GM12878 (cell line): ENCODE measurements around the gene TFRC. TPM values are rescaled to one million over a fixed set of nuclear protein-coding genes. Genes with fewer than 3 reads are reported as not detected.
A peak's percentile ranks its signal among the peaks of the same experiment; 100 is the strongest.

Experiments
- ATAC-seq: fragments of 200-7000 bp; cut with Tn5 transposase; 3 replicates; pipeline ENCODE4 v1.9.1; 2020; ENCODE audit warnings: mild to moderate bottlenecking, moderate library complexity
- BruUV-seq: library from RNA; stranded (reverse); fragments of 400-500 nt; replicated peaks from 2 replicates; lab custom pipeline; 2021; lab: Mats Ljungman, UMichigan
- CTCF ChIA-PET: fragments of 300-600 bp; sonication (Branson Sonifier 250); formaldehyde crosslinking; extraction: SDS; loops from one replicate; lab custom pipeline; 2021; ENCODE audit warnings: inconsistent platforms; lab: Yijun Ruan, JAX
- POLR2A ChIA-PET: fragments of 350-600 bp; formaldehyde crosslinking; extraction: SDS; loops from one replicate; lab custom pipeline; 2021; ENCODE audit warnings: inconsistent platforms; lab: Charles Lee
- RAD21 ChIA-PET: fragments of 300-600 bp; sonication (Branson Sonifier 250); formaldehyde crosslinking; loops from one replicate; lab custom pipeline; 2023; ENCODE audit warnings: antibody characterized with exemption; ENCODE audit not compliant: unreplicated experiment; lab: Charles Lee
- SMC1A ChIA-PET: fragments of 300-600 bp; sonication (Branson Sonifier 250); formaldehyde crosslinking; loops from one replicate; lab custom pipeline; 2023; ENCODE audit not compliant: unreplicated experiment, uncharacterized antibody; lab: Charles Lee
- DNase-seq: peaks from one replicate; pipeline ENCODE4 v3.0.0-alpha.2; 2011; ENCODE audit warnings: low read depth, low spot score
- FAIRE-seq: peaks from 3 replicates; lab custom pipeline; 2011; peaks lifted over from hg19 to GRCh38; lab: Jason Lieb, UNC
- H2AFZ ChIP-seq: 2 replicates; pipeline ENCODE4 v1.6.0; 2011; ENCODE audit warnings: low read depth, low read length, control low read depth; ENCODE audit not compliant: control insufficient read depth
- H3K27ac ChIP-seq: 2 replicates; pipeline ENCODE4 v1.5.1; 2011; ENCODE audit warnings: control low read depth; ENCODE audit not compliant: control insufficient read depth, insufficient read depth
- H3K27me3 ChIP-seq, 2 experiments: replicated peaks in 1 of 2; 2 replicates each; pipeline versions ENCODE4 v1.6.0 to v1.6.1; 2011; ENCODE audit warnings: low read length in 1 of 2; ENCODE audit not compliant: control insufficient read depth in 2 of 2, insufficient read depth in 2 of 2
- H3K36me3 ChIP-seq, 2 experiments: 2 replicates each; pipeline ENCODE4 v1.5.1; 2011; ENCODE audit warnings: low read length in 1 of 2; ENCODE audit not compliant: control insufficient read depth in 2 of 2, insufficient read depth in 2 of 2
- H3K4me1 ChIP-seq: 2 replicates; pipeline ENCODE4 v1.6.1; 2011; ENCODE audit warnings: mild to moderate bottlenecking, low read length, moderate library complexity, mixed read lengths; ENCODE audit not compliant: control insufficient read depth, insufficient read depth
- H3K4me2 ChIP-seq: 2 replicates; pipeline ENCODE4 v1.6.0; 2011; ENCODE audit warnings: control low read depth; ENCODE audit not compliant: control insufficient read depth, insufficient read depth
- H3K4me3 ChIP-seq: fragments of 200-600 bp; sonication (generic); 2 replicates; pipeline ENCODE4 v1.5.1; 2016
- H3K79me2 ChIP-seq: 2 replicates; pipeline ENCODE4 v1.6.0; 2011; ENCODE audit warnings: low read length; ENCODE audit not compliant: control insufficient read depth, insufficient read depth
- H3K9ac ChIP-seq: 2 replicates; pipeline ENCODE4 v1.8.0; 2011; ENCODE audit warnings: low read length, control low read depth, mixed read lengths; ENCODE audit not compliant: control insufficient read depth, insufficient read depth
- H3K9me3 ChIP-seq: replicated peaks from 3 replicates; pipeline ENCODE4 v1.5.1; 2011; ENCODE audit warnings: mild to moderate bottlenecking, low read length; ENCODE audit not compliant: control insufficient read depth, insufficient read depth
- H4K20me1 ChIP-seq: 2 replicates; pipeline ENCODE4 v1.6.0; 2011; ENCODE audit not compliant: control insufficient read depth, insufficient read depth
- ASH2L ChIP-seq: fragments of 300-600, 200-600 bp; sonication (generic); IDR thresholded peaks from 2 replicates; pipeline ENCODE4 v1.6.1; 2017; ENCODE audit warnings: low read depth, mild to moderate bottlenecking, borderline replicate concordance
- BACH1 ChIP-seq: fragments of 450-650 bp; IDR thresholded peaks from 2 replicates; pipeline ENCODE4 v1.6.1; 2017; ENCODE audit warnings: mild to moderate bottlenecking, borderline replicate concordance
- EED ChIP-seq: sonication (generic); IDR thresholded peaks from 2 replicates; pipeline ENCODE4 v1.6.1; 2016; ENCODE audit warnings: antibody characterized with exemption, low read depth
- FOXK2 ChIP-seq: fragments of 450-650 bp; IDR thresholded peaks from 2 replicates; pipeline ENCODE4 v1.6.1; 2017; ENCODE audit warnings: mild to moderate bottlenecking, moderate library complexity
- HDGF ChIP-seq: fragments of 450-650 bp; IDR thresholded peaks from 2 replicates; pipeline ENCODE4 v1.6.1; 2016; ENCODE audit warnings: antibody characterized with exemption
- JUNB ChIP-seq: IDR thresholded peaks from 2 replicates; pipeline ENCODE4 v1.6.1; 2016; ENCODE audit warnings: antibody characterized with exemption, mild to moderate bottlenecking
- NR2F1 ChIP-seq: fragments of 450-650 bp; conservative IDR thresholded peaks from 2 replicates; pipeline ENCODE4 v1.6.1; 2017; ENCODE audit warnings: mild to moderate bottlenecking
- PAX5 ChIP-seq: IDR thresholded peaks from 2 replicates; pipeline ENCODE4 v1.6.1; 2011; ENCODE audit warnings: low read depth, low read length, borderline replicate concordance
- TCF7 ChIP-seq: IDR thresholded peaks from 2 replicates; pipeline ENCODE4 v1.6.1; 2014; ENCODE audit warnings: antibody characterized with exemption, borderline replicate concordance
- WGBS: methylation state at CpG from one replicate; pipeline ENCODE4 v1.1.6; 2016; ENCODE audit warnings: low lambda C conversion rate; ENCODE audit not compliant: insufficient replicate concordance, insufficient coverage; ENCODE audit errors: missing lambda C conversion rate; 5-methylcytosine and 5-hydroxymethylcytosine counted together
- in situ Hi-C: fragments of 300-500 bp; cut with MboI; formaldehyde crosslinking; loops from 9 replicates; pipeline ENCODE4 v1.14.3; 2018; ENCODE audit warnings: mixed read lengths
- intact Hi-C: fragments of 100-400 bp; cut with micrococcal nuclease; formaldehyde crosslinking; loops from one replicate; pipeline ENCODE4 v1.14.2; 2022; ENCODE audit not compliant: unreplicated experiment
- polyA plus RNA-seq, 11 experiments: library from polyadenylated mRNA; depleted of rRNA in 4 of 11; unstranded in 6 of 11; stranded (reverse) in 5 of 11; fragments of >200 nt; fragmentation: Nextera tagmentation in 4 of 11; fragmentation: Illumina TruSeq in 1 of 11; extraction: Ambion mirVana in 4 of 11; extraction: Trizol in 1 of 11; gene quantifications; 1 replicate in 1 of 11; 2 replicates in 10 of 11; pipeline versions ENCODE4 v1.2.1 to v1.2.3, GENCODE V29; 2011 to 2016; ENCODE audit warnings: inconsistent platforms in 2 of 11, missing spikeins in 2 of 11, low read depth in 1 of 11
- total RNA-seq, 4 experiments: library from RNA; depleted of rRNA in 3 of 4; stranded (reverse); fragments of >200 nt in 3 of 4; fragmentation: Illumina TruSeq in 1 of 4; extraction: Trizol in 1 of 4; gene quantifications; 2 replicates each; pipeline versions ENCODE4 v1.2.1 to v1.2.3, GENCODE V29; 2013 to 2021
- TF ChIP-seq, protein P1 (sequence below): fragments of 450-650 bp; IDR thresholded peaks from 2 replicates; pipeline ENCODE4 v1.6.1; 2018; ENCODE audit warnings: mild to moderate bottlenecking, low read depth, moderate library complexity; ENCODE audit not compliant: partially characterized antibody
- TF ChIP-seq, protein P2 (sequence below): IDR thresholded peaks from 2 replicates; pipeline ENCODE4 v1.6.1; 2012; ENCODE audit warnings: low read depth, low read length, improper control_type of control experiment

TFRC gene
- total and polyA plus RNA-seq, 10 of the 15 experiments (the other 5 are each of a cell fraction or from before 2014, with no cell fraction given), result 123 to 526 (median 316) TPM

DNA sequence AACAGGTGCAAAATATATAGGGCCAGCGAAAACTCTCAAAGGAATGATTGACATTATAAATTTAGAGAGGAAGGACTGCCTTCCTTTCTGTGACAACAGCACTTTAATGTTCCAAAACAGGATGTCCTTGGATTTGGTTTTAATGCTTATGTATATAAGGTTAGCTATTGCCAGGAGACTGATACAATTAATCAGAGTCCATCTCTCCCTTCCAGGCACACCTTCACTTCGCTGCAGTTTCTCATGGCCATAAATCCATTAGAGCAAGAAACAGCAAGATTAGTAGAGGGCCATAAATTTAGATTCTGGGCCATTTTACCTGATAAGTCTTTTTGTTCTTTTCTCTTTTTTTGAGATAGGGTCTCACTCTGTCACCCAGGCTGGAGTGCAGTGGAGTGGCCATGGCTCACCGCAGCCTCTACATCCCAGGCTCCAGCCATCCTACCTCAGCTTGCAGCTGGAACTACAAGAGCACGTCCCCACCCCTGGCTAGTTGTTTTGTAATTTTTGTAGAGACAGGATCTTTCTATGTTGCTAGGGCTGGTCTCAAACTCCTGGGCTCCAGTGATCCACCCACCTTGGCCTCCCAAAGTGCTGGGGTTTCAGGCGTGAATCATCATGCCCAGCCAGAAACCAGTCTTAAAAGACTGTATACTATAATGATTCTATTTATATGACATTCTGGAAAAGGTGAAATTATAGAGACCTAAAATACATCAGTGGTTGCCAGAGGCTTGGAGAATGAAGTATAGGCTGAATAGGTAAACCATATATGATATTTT, 15.7 kb upstream of the TFRC start:
- 73% methylated on average over 5 of the region's 5 CpGs for WGBS
- intact Hi-C loops, result no loop called here
- H3K79me2 ChIP-seq, result no peaks in the 10 kb centered on the region; the same call in 1 of the 2 replicates
- in situ Hi-C loops, result no loop called here
- RAD21 ChIA-PET, result interaction anchor here (1.0 to 6.3 kb wide), 17 partner anchors 10 to 95 kb away, joined by 3 to 77 read pairs (median 14); no protein-coding TSS in a partner anchor
- no peaks in the 10 kb centered on the region for H4K20me1 ChIP-seq
- peaks cover 3% of the 10 kb centered on the region for H3K9me3 ChIP-seq
- H3K4me2 ChIP-seq, result peak overlapping the region; percentile 97
- FAIRE-seq, result no peak
- H3K9ac ChIP-seq, result peak overlapping the region; percentile 74
- H2AFZ ChIP-seq, result no peak overlapping the region
- POLR2A ChIA-PET, result interaction anchor here (0.9 to 8.4 kb wide), 14 partner anchors 8 to 94 kb away, joined by 3 to 85 read pairs (median 10); partner anchors contain the start of gene TFRC
- BruUV-seq, result no TSS peak
- H3K27me3 ChIP-seq, result no peaks in the 10 kb centered on the region
- CTCF ChIA-PET, result interaction anchor here (0.6 to 5.5 kb wide), 6 partner anchors 16 to 83 kb away, joined by 3 to 35 read pairs (median 22); no protein-coding TSS in a partner anchor
- peak overlapping the region; percentile 90 for H3K27ac ChIP-seq
- peak overlapping the region; percentile 19; the same call in 1 of the 2 replicates for H3K4me3 ChIP-seq
- peaks cover 29% of the 10 kb centered on the region for H3K4me1 ChIP-seq
- no peak for ATAC-seq
- DNase-seq, result no peak
- SMC1A ChIA-PET, result interaction anchor here (1.2 to 7.1 kb wide), 13 partner anchors 11 to 94 kb away, joined by 3 to 99 read pairs (median 17); no protein-coding TSS in a partner anchor
- no peak for TF ChIP-seq PAX5
- H3K36me3 ChIP-seq, result no peaks in the 10 kb centered on the region

DNA sequence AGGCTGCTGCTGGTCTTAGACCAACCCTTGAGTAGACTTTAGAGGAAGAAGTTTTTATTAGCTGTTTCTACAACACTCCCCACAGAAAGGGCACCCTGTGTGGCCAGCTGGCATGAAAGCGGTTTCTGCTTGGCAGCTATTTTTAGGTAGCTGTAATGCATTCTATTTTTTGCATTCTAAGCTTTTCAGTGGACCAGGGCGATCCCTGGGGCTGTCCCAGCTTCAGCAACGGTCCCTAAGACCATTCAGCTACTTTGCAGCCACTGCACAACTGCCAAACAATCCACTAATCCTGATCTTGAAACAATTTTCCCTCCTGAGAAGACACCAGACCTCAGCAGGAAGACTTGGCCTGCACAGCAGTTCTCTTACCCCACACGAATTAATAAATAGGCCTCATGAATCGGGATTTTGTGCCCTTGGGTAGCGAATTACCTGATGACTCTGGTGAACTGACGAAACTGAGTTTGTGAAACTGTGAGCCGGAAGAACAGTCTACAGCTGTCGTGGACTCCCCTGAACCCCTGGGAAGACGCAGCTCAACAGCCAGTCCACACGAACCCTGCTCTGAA, 14.6 kb upstream of the TFRC start:
- Histone ChIP-seq H3K36me3 (no peaks in the 10 kb centered on the region), H3K4me3 (peak overlapping the region; percentile 19; the same call in 1 of the 2 replicates), H3K27me3 (no peaks in the 10 kb centered on the region), H3K9me3 (no peaks in the 10 kb centered on the region), H3K4me2 (peak overlapping the region; percentile 97), H4K20me1 (no peaks in the 10 kb centered on the region), H3K9ac (peak overlapping the region; percentile 74), H3K27ac (peak overlapping the region; percentile 90), H3K4me1 (peaks cover 29% of the 10 kb centered on the region), H2AFZ (peak overlapping the region; percentile 92), H3K79me2 (no peaks in the 10 kb centered on the region; the same call in 1 of the 2 replicates)
- 2% methylated on average over 11 of the region's 11 CpGs for WGBS
- in situ Hi-C loops (no loop called here), intact Hi-C loops (no loop called here)
- FAIRE-seq (peak; percentile 64), DNase-seq (peak; percentile 87), ATAC-seq (peak; percentile 95)
- CTCF ChIA-PET, result interaction anchor here (0.6 to 5.5 kb wide), 14 partner anchors 14 to 98 kb away, joined by 3 to 35 read pairs (median 4); no protein-coding TSS in a partner anchor
- POLR2A ChIA-PET, result interaction anchor here (0.9 to 8.4 kb wide), 15 partner anchors 10 to 95 kb away, joined by 3 to 85 read pairs (median 10); partner anchors contain the start of gene TFRC
- SMC1A ChIA-PET, result interaction anchor here (0.6 to 7.1 kb wide), 26 partner anchors 9 to 98 kb away, joined by 3 to 99 read pairs (median 6); no protein-coding TSS in a partner anchor
- BruUV-seq, result no TSS peak
- RAD21 ChIA-PET, result interaction anchor here (0.8 to 6.3 kb wide), 21 partner anchors 9 to 96 kb away, joined by 3 to 77 read pairs (median 14); no protein-coding TSS in a partner anchor
- no peak for TF ChIP-seq ASH2L
- TF ChIP-seq EED, result peak; percentile 51
- no peak for TF ChIP-seq BACH1
- TF ChIP-seq NR2F1, result peak; percentile 78
- TF ChIP-seq JUNB, result peak; percentile 77
- TF ChIP-seq, protein P1, sequence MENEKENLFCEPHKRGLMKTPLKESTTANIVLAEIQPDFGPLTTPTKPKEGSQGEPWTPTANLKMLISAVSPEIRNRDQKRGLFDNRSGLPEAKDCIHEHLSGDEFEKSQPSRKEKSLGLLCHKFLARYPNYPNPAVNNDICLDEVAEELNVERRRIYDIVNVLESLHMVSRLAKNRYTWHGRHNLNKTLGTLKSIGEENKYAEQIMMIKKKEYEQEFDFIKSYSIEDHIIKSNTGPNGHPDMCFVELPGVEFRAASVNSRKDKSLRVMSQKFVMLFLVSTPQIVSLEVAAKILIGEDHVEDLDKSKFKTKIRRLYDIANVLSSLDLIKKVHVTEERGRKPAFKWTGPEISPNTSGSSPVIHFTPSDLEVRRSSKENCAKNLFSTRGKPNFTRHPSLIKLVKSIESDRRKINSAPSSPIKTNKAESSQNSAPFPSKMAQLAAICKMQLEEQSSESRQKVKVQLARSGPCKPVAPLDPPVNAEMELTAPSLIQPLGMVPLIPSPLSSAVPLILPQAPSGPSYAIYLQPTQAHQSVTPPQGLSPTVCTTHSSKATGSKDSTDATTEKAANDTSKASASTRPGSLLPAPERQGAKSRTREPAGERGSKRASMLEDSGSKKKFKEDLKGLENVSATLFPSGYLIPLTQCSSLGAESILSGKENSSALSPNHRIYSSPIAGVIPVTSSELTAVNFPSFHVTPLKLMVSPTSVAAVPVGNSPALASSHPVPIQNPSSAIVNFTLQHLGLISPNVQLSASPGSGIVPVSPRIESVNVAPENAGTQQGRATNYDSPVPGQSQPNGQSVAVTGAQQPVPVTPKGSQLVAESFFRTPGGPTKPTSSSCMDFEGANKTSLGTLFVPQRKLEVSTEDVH, result no peak
- TF ChIP-seq TCF7, result no peak
- TF ChIP-seq HDGF, result no peak
- TF ChIP-seq FOXK2, result no peak
- TF ChIP-seq, protein P2, sequence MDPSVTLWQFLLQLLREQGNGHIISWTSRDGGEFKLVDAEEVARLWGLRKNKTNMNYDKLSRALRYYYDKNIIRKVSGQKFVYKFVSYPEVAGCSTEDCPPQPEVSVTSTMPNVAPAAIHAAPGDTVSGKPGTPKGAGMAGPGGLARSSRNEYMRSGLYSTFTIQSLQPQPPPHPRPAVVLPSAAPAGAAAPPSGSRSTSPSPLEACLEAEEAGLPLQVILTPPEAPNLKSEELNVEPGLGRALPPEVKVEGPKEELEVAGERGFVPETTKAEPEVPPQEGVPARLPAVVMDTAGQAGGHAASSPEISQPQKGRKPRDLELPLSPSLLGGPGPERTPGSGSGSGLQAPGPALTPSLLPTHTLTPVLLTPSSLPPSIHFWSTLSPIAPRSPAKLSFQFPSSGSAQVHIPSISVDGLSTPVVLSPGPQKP, result no peak
